ENCODE results near the gene CXCR6.

Gene CXCR6

DNA sequence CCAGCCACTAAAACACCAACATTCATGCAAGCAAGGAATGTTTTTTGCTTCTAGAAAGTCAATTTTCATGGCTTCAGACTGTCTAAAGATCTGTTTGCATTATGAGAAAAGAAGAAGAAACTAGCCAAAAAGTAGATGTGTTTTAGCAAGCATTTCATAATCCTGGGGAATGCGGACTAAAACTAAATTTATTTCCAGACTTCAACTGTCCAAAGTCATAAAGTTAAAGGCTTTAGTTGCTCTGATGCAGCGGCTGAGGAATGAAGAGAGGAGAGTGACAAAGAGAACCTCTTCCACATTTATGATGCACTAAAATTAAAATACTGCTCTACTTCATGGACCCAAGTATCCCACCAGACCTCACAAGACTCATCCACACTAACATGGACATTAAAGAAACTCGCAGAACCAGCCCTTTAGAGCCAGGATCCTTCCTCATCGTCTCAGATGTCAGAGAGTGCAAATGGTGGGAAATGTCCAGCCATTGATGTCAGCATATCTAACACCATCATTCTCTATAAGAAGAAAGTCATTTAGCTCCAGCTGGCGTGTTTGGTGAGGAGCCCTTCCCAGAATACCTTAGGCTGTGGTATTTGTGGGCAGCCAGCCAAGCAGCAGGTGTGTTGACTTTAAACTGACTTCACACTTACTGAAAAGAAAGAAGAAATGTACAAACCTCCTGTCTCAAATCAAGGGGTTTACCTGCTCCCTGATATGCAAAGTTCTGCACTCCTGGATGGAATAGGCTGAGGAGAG is 34.9 kb downstream of the CXCR6 start:
- no peak overlapping the region for H3K9ac ChIP-seq (ENCODE audit: low read depth, low read length)
- peaks cover 18% of the 10 kb centered on the region for H3K36me3 ChIP-seq (ENCODE audit: insufficient read depth, low read length)
- H3K4me1 ChIP-seq (ENCODE audit: insufficient read depth, low read length) = no peaks in the 10 kb centered on the region
- no peaks in the 10 kb centered on the region for H3K9me3 ChIP-seq (ENCODE audit: control insufficient read depth, insufficient read depth, low read length)

DNA sequence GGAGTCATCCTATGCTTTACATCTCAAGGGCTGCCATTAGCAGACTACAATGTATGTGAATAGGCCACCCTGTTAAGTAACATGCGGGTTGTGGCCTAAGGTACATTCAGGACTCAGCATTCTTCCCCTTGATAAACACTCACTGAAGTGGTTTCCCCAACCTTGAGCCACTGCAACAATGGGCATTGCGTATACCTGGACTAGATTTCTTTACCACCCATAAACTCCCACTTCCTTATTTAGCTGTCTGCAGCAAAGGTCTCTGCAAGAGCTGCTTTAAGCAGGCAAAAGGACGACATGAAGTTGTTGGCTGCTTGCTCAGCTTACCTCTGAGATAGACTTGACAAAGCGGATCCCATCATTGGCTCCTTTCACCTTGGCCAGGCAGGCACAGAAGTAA is 36.1 kb downstream of the CXCR6 start:
- no peaks in the 10 kb centered on the region for H3K9me3 ChIP-seq (ENCODE audit: control insufficient read depth, insufficient read depth, low read length)
- no peaks in the 10 kb centered on the region for H3K4me1 ChIP-seq (ENCODE audit: insufficient read depth, low read length)
- no peak overlapping the region for H3K9ac ChIP-seq (ENCODE audit: low read depth, low read length)
- H3K36me3 ChIP-seq (ENCODE audit: insufficient read depth, low read length) = peaks cover 20% of the 10 kb centered on the region

DNA sequence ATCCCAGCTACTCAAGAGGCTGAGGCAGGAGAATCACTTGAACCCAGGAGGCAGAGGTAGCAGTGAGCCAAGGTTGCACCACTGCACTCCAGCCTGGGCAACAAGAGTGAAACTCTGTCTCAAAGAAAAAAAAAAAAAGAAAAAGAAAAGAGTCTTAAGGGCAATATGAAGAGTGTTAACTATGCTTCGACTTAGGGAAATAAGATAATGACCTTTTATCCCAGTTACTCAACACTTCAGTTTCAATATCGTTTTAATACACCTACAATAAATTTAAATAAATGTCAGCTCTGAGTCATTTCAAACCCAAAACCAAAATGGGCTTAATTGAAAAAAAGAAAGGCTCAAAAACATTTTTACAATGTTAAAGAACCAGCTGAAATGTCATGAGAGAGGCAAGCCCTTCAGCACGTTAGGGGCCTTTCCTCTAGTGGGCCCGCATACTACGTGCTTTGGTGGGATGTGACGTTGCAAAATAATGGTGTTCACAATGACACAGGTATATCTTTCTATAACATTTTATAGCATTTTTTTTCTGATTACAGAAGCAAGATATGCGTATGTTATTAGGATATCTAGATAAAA is 37.1 kb downstream of the CXCR6 start:
- Histone ChIP-seq H3K9me3 (ENCODE audit: control insufficient read depth, insufficient read depth, low read length) (no peaks in the 10 kb centered on the region), H3K36me3 (ENCODE audit: insufficient read depth, low read length) (peaks cover 17% of the 10 kb centered on the region), H3K9ac (ENCODE audit: low read depth, low read length) (no peak overlapping the region), H3K4me1 (ENCODE audit: insufficient read depth, low read length) (no peaks in the 10 kb centered on the region)

DNA sequence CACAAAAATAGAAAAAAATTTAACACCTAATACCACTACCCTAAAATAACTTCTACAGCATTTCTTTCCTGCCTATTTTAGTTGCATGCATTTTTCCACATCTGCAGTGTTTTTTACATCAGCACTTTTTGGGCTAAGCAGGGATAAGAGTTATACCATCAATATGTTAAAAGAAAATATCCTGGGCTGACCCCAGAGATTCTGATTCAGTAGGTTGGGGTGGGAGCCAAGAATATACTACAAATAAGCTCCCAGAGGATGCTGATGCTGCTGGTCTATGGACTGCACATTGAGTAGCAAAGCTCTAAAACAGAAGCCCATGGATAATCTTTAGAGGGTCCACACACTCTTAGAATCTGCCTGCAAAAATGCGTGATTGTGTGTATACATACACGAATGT is 37.6 kb downstream of the CXCR6 start:
- Histone ChIP-seq H3K4me1 (ENCODE audit: insufficient read depth, low read length) (no peaks in the 10 kb centered on the region), H3K9ac (ENCODE audit: low read depth, low read length) (no peak overlapping the region), H3K9me3 (ENCODE audit: control insufficient read depth, insufficient read depth, low read length) (no peaks in the 10 kb centered on the region), H3K36me3 (ENCODE audit: insufficient read depth, low read length) (peaks cover 16% of the 10 kb centered on the region)

DNA sequence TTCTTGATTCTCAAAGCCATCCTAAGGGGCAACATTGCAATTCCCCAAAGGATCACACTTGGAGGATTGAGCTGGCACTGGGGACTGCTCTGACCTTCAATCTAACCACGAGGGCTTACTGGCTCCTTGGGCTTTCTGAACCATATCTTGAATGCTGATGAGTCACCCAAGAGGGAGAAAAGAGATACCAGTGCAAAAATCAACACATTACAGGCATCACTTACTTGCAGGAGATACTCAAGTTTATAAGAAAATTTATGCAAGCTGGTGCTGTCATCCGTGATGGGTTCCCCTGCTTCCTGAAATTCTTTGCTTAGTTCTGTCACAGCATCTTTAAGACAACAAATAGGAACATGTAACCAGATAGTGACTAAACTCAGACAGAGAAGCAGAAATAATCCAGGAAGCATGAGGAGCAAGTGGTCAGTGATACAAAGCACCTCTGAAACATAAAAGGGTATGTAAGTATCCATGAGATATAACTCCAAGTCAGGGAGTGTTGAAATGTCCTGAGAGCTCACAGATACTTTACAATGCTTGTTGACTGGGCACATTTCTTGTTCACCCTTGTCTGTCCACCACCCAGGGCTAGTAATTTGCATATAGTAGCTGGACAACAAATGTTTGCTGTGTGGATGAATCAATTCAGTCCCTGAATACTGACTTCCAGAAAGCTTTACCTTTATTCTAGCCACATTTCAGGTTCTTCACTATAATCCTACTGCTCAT is 38.2 kb downstream of the CXCR6 start:
- peaks cover 16% of the 10 kb centered on the region for H3K36me3 ChIP-seq (ENCODE audit: insufficient read depth, low read length)

DNA sequence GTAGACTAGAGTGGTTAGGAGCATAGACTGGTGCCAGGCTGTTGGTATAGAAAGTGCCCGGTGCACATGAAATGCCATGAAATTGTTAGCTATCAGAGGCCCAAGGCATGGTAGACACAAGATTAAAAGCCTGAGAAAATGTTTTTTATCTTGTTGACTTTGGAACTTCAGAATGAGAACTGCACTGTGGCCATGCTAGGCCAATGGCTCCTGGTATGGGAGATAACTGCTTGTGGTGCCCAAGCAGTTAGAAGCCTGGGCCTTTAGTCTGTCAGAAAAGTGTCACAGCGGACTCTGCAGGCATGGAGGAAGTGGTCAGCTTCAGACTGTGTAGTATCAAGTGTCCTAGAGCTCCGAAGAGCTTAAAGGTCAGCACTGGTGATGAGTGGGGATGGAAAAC is 40.5 kb downstream of the CXCR6 start:
- no peak overlapping the region for H3K9ac ChIP-seq (ENCODE audit: low read depth, low read length)
- H3K36me3 ChIP-seq (ENCODE audit: insufficient read depth, low read length) = peaks cover 14% of the 10 kb centered on the region
- H3K4me1 ChIP-seq (ENCODE audit: insufficient read depth, low read length) = no peaks in the 10 kb centered on the region
- no peaks in the 10 kb centered on the region for H3K9me3 ChIP-seq (ENCODE audit: control insufficient read depth, insufficient read depth, low read length)

More for the DNA sequence above, 38.2 kb downstream of the CXCR6 start:
- Histone ChIP-seq H3K9ac (ENCODE audit: low read depth, low read length) (no peak overlapping the region), H3K9me3 (ENCODE audit: control insufficient read depth, insufficient read depth, low read length) (no peaks in the 10 kb centered on the region), H3K4me1 (ENCODE audit: insufficient read depth, low read length) (no peaks in the 10 kb centered on the region)

DNA sequence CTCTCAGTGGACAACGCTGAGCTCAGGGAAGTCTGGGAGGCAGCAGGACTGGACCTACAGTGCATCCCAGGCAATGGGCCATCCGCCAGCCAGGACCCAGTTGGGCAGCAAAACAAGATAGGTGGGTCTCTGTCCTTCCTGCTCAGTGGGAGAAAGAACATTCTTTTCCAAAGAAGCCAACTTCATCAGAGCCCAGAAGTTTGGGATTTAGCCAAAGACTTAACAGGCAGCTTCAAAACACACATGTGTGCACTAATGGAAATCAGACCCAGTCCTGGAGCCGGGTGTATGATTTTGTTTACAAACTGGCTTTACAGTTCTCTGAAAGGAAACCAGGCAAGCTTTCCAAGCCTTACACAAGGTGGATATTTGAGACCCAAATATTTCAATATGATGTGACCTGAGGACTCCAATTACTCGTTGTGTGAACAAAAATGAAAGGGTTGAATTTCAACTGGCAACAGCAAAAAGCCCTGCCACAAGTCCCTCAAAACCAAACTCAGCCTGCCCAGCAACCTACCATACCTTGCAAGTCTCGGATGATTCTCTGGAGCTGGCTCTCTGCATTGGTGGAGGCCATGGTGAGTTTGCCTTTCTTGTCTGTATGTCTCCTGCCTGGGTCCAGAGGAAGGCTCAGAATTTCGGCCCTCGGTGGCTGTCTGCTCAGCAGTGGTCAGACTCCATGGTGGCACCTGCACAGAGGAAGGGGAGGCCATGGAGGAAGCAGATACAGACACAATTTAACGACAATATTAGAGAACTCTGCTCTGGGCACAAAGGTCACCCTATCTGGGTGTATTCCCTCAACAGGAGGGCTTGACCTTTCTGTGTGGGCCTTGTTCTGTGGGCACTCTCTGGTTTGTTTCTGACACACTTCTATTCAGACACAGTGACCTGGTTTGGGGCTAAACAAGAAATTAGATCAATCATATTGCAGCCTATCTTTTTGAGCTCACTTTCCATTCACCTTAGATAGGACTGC is 41.4 kb downstream of the CXCR6 start:
- Histone ChIP-seq H3K9me3 (ENCODE audit: control insufficient read depth, insufficient read depth, low read length) (no peaks in the 10 kb centered on the region), H3K4me1 (ENCODE audit: insufficient read depth, low read length) (no peaks in the 10 kb centered on the region), H3K9ac (ENCODE audit: low read depth, low read length) (no peak overlapping the region), H3K36me3 (ENCODE audit: insufficient read depth, low read length) (peaks cover 7% of the 10 kb centered on the region)

DNA sequence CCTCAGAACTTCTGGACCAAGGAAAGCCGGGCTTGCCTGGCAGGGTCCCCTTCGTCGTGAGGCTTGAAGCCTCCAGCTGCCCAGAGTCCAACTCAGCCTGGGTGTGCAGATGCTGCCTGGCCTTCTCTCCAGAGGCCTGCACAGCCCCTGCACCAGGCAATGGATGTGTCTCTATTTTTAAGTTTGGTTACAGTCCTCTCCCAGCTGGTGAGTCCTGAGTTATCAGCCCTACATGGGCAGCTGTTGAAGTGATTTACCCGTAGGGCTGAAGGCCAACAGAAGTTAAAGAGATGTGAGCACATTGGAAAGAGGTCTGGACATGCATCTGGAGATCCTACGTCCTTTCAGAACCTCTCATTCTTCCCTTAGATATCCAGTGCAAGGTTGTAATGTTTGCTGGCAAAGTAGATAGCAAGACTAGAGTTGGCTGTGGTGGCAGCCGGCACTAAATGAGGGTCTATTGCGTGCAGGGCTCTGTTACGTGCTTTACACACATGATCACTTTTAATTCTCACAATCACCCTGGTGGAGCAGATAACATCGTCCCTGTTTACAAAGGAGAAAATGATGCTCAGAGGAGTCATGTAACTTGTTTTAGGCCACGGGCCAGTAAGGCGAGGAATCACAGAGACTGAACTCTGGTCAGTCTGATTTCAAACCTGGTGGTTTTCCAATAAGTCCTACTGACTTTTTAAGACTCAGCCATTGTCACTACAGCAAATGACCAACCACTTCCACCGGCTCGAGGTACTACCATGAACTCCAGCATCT is 42.5 kb downstream of the CXCR6 start:
- no peaks in the 10 kb centered on the region for H3K9me3 ChIP-seq (ENCODE audit: control insufficient read depth, insufficient read depth, low read length)
- no peaks in the 10 kb centered on the region for H3K4me1 ChIP-seq (ENCODE audit: insufficient read depth, low read length)
- no peak overlapping the region for H3K9ac ChIP-seq (ENCODE audit: low read depth, low read length)
- H3K36me3 ChIP-seq (ENCODE audit: insufficient read depth, low read length) = peaks cover 4% of the 10 kb centered on the region; the same call in 1 of the 2 replicates

DNA sequence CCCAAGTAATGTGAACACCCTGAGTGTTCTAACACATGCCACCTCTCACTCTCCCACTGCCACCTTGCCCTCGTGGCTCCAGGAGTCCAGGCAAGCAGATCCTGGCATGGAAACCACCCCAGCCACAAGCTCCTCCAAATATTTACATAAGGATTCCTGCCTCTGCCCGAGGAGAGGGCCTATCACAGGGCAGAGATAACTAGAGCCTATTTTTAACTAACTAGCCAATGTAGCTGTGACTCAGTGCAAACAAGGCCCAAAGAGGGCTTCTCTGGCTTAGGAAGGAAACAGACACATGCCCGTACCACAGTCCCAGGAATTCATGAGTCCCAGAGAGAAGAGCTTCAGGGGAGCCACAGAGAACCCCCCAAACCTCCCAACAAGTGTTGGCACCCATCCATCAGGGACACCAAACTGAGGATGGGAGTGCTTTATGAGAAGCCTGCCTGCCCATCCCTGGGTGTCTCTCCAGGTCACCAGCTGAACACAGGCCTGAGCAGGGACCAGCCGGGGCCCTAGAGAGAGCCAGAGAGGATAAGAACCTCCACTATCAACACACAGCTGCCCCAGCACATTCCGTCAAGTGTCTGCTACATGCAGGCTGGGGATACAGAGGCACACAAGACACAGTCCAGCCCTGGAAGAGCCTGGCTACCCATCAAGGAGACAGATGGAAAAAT is 43.2 kb downstream of the CXCR6 start:
- H3K9ac ChIP-seq (ENCODE audit: low read depth, low read length) = no peak overlapping the region
- H3K9me3 ChIP-seq (ENCODE audit: control insufficient read depth, insufficient read depth, low read length) = no peaks in the 10 kb centered on the region
- H3K36me3 ChIP-seq (ENCODE audit: insufficient read depth, low read length) = peaks cover 4% of the 10 kb centered on the region; the same call in 1 of the 2 replicates
- H3K4me1 ChIP-seq (ENCODE audit: insufficient read depth, low read length) = no peaks in the 10 kb centered on the region

DNA sequence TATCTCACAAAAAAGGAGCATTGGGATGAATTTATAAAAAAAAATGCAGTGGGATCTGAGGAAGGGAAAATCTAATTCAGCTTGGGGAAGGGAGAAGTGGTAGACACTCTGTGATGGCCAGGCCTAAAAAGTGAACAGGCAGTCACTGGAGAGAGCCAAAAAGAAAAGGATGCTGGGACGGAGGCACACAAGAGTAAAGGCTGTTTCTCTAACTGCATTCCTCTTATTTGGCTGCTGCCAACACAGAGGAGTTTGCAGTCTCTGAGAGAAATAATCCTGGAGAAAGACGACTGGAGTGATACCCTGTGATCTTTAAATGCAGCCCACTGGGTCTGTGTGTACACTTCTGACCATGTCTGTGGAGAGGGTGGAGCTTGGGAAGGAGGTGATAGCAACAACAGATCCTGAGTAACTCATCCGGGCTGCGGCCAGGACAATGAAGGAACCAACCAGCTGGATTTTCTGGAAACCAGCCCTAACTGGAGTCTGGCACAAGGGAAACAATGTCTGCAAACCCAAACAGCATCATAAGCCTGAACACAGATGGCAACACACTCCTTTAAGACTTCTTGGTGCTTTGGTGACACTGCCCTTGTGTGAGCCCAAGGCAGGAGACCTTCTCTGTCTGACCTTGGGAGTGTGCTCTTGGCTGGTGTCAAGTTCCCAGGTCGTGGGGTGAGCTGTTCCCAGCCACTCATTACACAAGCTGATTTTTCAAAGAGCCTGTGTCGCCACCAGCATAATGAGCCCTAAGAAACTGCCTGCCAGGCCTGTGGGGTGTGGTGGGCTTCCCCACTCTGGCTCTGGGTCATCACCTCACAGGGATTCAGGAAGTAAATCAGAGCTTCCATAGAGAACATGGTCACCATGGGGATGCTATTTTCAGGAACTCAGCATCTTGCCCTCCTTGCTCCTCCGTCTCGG is 44.4 kb downstream of the CXCR6 start:
- H3K9ac ChIP-seq (ENCODE audit: low read depth, low read length) = no peak overlapping the region
- peaks cover 2% of the 10 kb centered on the region; the same call in 1 of the 2 replicates for H3K36me3 ChIP-seq (ENCODE audit: insufficient read depth, low read length)
- no peaks in the 10 kb centered on the region for H3K9me3 ChIP-seq (ENCODE audit: control insufficient read depth, insufficient read depth, low read length)
- H3K4me1 ChIP-seq (ENCODE audit: insufficient read depth, low read length) = peaks cover 4% of the 10 kb centered on the region

DNA sequence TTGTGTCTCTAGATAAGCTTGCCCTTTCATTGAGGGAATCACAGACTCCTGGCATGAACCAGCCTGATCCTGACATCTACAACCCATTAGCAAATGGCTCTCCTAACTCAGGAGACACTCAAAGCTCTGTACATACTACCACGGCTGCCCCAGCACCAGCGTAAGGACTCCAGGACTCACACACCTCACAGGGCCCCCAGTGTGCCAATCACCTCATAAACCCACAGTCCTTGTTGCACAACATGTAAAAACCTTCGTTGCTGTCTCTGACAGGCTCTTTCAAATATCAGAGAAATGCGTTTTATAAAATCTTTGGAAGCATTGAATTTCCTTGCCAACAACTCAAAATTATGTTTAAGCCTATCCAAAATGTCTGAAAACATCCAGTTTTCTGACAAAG is 45.1 kb downstream of the CXCR6 start:
- H3K9me3 ChIP-seq (ENCODE audit: control insufficient read depth, insufficient read depth, low read length) = no peaks in the 10 kb centered on the region
- peaks cover under 1% of the 10 kb centered on the region; the same call in 1 of the 2 replicates for H3K36me3 ChIP-seq (ENCODE audit: insufficient read depth, low read length)
- H3K4me1 ChIP-seq (ENCODE audit: insufficient read depth, low read length) = peaks cover 10% of the 10 kb centered on the region
- no peak overlapping the region for H3K9ac ChIP-seq (ENCODE audit: low read depth, low read length)

DNA sequence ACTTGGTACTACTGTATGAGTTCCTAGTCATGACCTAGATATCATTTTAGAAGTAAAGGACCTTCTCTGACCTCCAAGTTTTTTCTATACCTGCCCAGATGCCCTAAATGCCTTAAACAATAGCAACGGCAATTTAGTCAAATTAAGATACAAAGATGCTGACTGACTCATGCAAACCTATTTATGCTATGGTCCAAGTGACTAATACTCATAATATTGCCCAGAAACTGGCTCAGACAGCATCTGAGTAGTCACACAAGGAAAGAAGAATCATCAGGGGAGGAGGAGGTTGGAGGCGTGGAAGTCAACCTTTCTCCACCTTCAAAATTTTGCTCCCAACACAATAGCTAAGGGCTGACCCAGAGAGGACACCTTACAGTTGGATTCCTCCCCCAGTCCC is 45.5 kb downstream of the CXCR6 start:
- Histone ChIP-seq H3K36me3 (ENCODE audit: insufficient read depth, low read length) (no peaks in the 10 kb centered on the region; the same call in 1 of the 2 replicates), H3K9me3 (ENCODE audit: control insufficient read depth, insufficient read depth, low read length) (no peaks in the 10 kb centered on the region), H3K4me1 (ENCODE audit: insufficient read depth, low read length) (peaks cover 10% of the 10 kb centered on the region), H3K9ac (ENCODE audit: low read depth, low read length) (no peak overlapping the region)
